GM12891 (cell line): ENCODE results near the gene SGF29.
"Not testable (repeated sequence)": the region's sequence is repeated elsewhere in the genome, so short reads cannot be mapped to it uniquely, and the experiment has no call there.

Experiments used
- DNase-seq: peaks from one replicate; pipeline ENCODE4 v3.0.0; 2011; ENCODE audit warnings: low spot score; ENCODE audit not compliant: insufficient read length
- FAIRE-seq: peaks from 2 replicates; lab custom pipeline; 2011; peaks lifted over from hg19 to GRCh38; lab: Jason Lieb, UNC
- PAX5 ChIP-seq: IDR thresholded peaks from 2 replicates; pipeline ENCODE4 v1.6.1; 2011; ENCODE audit warnings: low read length, moderate library complexity, mild to moderate bottlenecking; ENCODE audit not compliant: insufficient read depth, severe bottlenecking
- POLR2A ChIP-seq: IDR thresholded peaks from 2 replicates; pipeline ENCODE4 v1.6.1; 2011; ENCODE audit warnings: low read depth, low read length, control low read depth
- POLR2AphosphoS5 ChIP-seq: IDR thresholded peaks from 2 replicates; pipeline ENCODE4 v1.6.1; 2011; ENCODE audit warnings: low read depth, low read length, control low read depth
- POU2F2 ChIP-seq: IDR thresholded peaks from 2 replicates; pipeline ENCODE4 v1.6.1; 2011; ENCODE audit warnings: low read depth, mild to moderate bottlenecking, control low read depth, low read length, moderate library complexity
- SPI1 ChIP-seq: IDR thresholded peaks from 2 replicates; pipeline ENCODE4 v1.6.1; 2011; ENCODE audit warnings: low read depth, low read length, control low read depth
- TAF1 ChIP-seq: IDR thresholded peaks from 2 replicates; pipeline ENCODE4 v1.6.1; 2011; ENCODE audit warnings: low read depth, low read length, control low read depth

Gene SGF29

DNA sequence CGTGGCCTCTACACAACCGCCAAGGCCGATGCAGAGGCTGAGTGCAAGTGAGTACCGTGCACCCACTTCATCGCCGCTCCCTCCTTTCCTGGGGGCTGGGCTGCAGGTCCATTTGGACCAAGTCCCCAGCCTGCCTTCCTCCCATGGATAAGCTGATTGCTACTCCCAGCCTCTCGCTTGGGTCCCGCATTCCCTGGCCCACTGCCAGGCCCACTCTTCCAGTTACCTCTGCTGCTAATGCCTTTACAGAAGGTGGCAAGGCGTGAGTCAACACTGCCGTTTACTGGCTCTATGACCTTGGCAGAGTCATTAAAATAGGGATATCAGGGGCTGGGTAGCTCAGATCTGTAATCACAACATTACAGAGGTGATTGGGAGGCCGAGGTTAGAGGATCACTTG is 32.0 kb downstream of the SGF29 start:
- TF ChIP-seq POLR2AphosphoS5 = no peak
- DNase-seq (no peak), FAIRE-seq (no peak)

DNA sequence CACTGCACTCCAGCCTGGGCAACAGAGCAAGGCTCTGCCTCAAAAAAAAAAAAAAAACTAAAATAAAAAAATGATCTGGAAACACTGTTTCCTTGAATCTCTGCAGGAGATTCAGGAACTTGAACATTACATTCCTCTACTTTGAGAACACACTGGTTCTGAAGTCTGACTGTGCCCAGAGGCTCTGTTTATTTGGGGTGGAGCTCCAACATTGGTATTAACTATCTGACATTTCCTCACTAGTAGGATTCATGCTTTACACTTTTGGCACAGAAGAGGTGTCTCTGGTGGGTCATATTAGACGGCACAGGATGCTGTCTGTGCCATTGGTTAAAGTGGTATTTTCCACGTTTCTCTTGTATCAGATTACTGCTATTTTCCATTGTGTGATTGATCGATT is 32.7 kb downstream of the SGF29 start:
- FAIRE-seq (no peak), DNase-seq (no peak)
- TF ChIP-seq POU2F2 = no peak
- TF ChIP-seq POLR2AphosphoS5 = no peak
- TF ChIP-seq SPI1 = no peak
- TF ChIP-seq PAX5 = no peak
- TF ChIP-seq TAF1 = no peak
- TF ChIP-seq POLR2A = no peak

DNA sequence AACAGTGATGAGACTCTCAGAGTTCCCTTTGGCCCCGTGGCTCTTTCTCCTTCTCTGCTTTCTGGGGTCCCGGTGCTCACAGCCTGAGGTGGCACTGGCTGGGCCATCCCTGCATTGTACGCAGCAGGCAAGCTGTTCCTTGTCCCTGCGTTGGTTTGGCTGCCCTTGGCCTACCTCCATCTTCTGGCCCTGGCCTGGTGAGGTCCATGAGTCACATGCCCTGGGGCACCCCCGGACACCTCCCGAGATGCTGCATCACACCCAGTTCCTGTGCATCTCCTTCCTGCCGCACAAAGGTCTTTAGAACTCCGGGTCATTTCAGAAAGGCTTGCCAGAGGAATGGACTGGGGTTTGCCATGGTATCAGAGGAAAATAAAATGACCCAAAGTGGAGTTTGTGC is 33.7 kb downstream of the SGF29 start:
- no peak for TF ChIP-seq POLR2A
- FAIRE-seq = no peak
- no peak for DNase-seq

DNA sequence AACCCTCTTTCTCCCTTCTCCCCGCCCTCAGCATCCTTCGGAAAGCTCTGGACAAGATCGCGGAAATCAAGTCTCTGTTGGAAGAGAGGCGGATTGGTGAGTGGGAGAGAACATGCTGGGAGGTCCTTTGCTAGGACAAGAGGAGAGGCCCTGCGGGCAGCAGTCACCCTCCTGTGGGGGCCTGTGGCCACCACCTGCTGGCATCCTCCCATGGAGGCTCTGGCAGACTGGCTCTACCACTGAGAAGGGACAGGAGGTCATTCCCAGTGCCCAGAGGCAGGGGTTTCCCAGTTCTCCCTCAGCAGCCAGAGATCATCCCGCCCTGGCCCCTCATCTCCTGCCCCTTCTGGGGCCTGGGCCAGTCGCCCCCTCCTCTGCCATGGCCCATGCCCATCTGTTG is 35.3 kb downstream of the SGF29 start:
- TF ChIP-seq POLR2A (no peak), PAX5 (no peak), POU2F2 (no peak), TAF1 (no peak), SPI1 (no peak), POLR2AphosphoS5 (no peak)
- DNase-seq (no peak), FAIRE-seq (no peak)

DNA sequence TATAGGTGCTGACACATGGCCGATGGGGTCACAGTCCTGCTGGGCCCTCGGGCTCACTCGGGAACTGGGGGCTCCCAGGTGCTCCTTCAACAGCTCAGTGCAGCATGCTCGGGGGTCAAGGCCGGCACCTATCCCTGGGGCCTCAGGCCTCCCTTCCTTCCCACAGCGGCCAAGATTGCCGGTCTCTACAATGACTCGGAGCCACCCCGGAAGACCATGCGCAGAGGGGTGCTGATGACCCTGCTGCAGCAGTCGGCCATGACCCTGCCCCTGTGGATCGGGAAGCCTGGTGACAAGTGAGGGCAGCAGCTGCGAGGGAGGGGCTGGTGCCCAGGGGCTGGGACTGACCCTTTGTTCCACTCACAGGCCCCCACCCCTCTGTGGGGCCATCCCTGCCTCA is 36.2 kb downstream of the SGF29 start:
- DNase-seq = no peak
- no peak for FAIRE-seq
- no peak for TF ChIP-seq TAF1
- no peak for TF ChIP-seq SPI1
- TF ChIP-seq POLR2A = no peak
- no peak for TF ChIP-seq POLR2AphosphoS5
- TF ChIP-seq POU2F2 = no peak
- no peak for TF ChIP-seq PAX5

DNA sequence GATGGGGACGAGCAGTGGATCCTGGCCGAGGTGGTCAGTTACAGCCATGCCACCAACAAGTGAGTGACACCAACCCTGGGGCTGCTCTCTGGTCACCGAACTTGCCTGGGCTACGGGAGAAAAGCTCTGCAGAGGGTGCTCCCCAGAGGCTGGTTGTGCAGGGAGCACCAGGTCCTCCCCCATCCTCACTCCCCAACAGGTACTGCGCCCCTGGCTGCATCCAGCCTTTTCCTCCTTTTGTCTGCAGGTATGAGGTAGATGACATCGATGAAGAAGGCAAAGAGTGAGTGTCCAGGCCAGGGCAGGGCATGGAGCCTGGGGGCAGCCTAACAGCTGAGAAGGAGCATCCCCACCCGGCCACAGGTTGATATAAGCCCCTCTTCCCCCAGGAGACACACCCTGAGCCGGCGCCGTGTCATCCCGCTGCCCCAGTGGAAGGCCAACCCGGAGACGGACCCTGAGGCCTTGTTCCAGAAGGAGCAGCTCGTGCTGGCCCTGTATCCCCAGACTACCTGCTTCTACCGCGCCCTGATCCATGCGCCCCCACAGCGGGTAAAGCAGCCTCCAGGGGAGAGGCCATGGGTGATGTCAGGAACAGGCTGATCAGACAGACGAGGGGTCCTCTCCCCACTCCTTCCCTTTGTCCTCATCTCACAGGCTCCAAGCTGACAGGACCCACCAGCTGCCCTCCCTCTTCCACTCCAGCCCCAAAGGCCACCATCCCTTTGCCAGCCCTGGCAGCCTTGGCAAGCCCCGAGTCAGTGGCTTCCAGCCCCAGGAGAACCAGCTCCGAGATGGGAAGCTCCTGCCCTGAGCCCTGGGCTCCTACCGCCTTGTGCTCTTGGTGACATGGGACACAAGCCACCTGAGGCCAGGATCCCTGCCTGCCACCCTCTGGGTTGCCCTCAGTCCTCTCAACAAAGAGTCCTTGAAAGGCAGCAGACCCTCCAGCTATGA is 36.9 kb downstream of the SGF29 start:
- FAIRE-seq = no peak
- DNase-seq = no peak
- TF ChIP-seq TAF1 (no peak), SPI1 (no peak), PAX5 (no peak), POU2F2 (no peak), POLR2AphosphoS5 (no peak), POLR2A (no peak)

DNA sequence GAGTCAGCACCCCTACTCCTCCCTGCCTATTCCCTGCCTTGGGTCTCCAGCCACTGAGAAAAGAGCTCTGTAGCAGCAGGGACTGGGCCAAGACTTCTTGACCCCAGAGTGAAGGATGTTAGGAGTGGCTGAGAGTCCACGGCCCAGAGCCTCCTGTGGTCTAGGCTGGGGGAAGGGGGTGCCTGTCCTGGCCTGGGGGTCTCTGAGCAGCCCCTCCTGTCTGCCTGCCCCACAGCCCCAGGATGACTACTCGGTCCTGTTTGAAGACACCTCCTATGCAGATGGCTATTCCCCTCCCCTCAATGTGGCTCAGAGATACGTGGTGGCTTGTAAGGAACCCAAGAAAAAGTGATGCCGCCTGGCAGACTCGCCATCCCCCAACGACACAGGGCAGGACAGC is 37.6 kb downstream of the SGF29 start:
- no peak for TF ChIP-seq POLR2AphosphoS5
- TF ChIP-seq TAF1 = no peak
- no peak for TF ChIP-seq POLR2A
- no peak for TF ChIP-seq SPI1
- no peak for TF ChIP-seq POU2F2
- no peak for TF ChIP-seq PAX5
- DNase-seq = no peak
- FAIRE-seq = no peak

DNA sequence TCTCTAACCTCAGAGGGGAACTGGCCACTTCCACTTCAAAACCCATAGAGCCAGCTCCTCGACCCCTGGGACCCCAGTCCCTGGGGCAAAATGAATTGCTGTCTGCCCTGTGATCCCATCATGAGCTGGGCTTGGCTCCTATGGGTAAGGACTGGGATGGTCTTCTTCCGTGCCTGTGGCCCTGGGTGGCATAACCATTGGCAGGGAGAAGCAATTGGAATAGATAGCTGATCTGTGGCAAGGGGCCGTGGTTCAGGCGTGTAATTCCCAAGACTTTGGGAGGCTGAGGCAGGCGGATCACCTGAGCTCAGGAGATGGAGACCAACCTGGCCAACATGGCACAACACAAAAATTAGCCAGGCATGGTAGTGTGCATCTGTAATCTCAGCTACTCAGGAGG is 38.8 kb downstream of the SGF29 start:
- TF ChIP-seq POLR2AphosphoS5 = no peak
- TF ChIP-seq SPI1 = no peak
- TF ChIP-seq PAX5 = no peak
- no peak for TF ChIP-seq POLR2A
- no peak for TF ChIP-seq TAF1
- TF ChIP-seq POU2F2 = no peak
- FAIRE-seq = no peak
- no peak for DNase-seq

DNA sequence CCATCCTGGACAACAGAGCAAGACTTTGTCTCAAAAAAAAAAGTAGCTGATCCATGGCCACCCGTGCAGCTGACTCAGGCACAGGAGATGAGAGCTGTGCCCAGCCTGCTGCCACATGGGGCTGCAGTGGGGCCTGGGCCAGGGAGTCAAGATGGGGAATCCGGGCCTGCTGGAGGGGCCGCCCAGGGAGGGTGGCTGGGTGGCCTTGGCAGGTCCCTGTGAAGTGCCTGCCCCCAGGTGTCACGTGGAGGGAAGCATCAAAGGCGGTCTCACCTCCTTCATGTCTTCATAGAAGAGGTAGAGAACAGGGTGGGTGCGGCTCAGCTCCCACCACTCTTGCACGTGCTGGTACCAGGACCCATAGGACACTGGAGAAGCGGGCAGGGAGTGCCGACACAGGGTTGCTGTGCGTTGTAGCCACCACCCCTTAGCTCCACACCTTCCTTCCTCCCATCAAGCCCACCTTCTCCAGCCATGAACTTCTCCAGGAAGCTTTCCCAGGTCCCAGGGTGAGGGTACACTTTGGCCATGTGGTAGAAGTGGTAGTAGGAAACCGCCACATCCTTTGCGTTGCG is 39.3 kb downstream of the SGF29 start:
- DNase-seq = no peak
- TF ChIP-seq TAF1 (no peak), PAX5 (no peak), POLR2AphosphoS5 (no peak), SPI1 (no peak), POLR2A (no peak), POU2F2 (no peak)
- FAIRE-seq = no peak

DNA sequence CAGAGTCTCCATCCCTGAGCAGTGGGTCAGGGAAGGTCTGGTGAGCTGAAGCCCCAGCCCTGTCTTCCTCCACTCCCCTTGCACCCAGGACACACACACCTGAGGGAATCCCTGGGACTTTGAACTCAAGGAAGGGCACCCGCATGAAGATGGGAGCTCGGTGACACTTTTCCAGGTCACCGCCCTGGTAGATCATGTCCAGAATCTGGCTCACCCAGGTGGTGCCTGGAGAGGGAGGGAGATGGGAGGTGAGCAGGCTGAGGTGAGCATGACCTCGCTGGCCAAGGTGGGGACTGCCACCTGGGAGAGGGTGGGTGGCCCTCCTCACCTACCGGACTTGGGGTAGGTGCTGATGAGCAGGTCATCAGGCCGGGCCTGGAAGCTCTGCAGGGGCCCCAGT is 41.7 kb downstream of the SGF29 start:
- FAIRE-seq, DNase-seq: not testable (repeated sequence)
